NCI-H82 treated with DMSO at 0.1 percent for 48 hours (cell line): Measurements from ENCODE around the gene MACROH2A2.
"Not testable (repeated sequence)": the region's sequence is repeated elsewhere in the genome, so short reads cannot be mapped to it uniquely, and the experiment has no call there.

Experiments
- DNase-seq: peaks from one replicate; lab custom pipeline; 2025; ENCODE audit not compliant: unreplicated experiment; lab: John Stamatoyannopoulos, UW

MACROH2A2 gene

GRCh38 chr10:70148516-70148915, 95.9 kb downstream of the MACROH2A2 start:
- DNase-seq, result no peak

- DNase-seq, result no peak
Observed at GRCh38 chr10:70155255-70155838, 102.7 kb downstream of the MACROH2A2 start.

DNA sequence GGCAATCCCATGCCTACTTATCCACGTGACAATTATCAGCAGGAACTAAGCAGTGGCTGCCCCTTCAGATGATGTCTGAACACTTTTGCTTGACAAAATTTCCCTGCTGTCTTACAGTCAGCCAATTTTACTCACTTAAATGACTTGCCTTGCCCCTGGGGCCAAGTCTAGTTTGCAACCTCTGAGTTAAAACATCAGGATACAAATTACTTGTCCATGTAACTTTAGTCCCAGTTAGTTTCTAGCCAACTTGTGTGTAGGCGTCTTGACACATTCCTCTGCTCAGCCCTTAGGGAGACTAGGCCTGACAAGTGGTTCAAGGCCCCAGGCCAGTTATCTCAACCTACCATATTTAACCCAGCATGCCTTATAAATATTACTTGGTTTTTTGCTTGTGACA, 105.5 kb downstream of the MACROH2A2 start:
- DNase-seq, result no peak

DNA sequence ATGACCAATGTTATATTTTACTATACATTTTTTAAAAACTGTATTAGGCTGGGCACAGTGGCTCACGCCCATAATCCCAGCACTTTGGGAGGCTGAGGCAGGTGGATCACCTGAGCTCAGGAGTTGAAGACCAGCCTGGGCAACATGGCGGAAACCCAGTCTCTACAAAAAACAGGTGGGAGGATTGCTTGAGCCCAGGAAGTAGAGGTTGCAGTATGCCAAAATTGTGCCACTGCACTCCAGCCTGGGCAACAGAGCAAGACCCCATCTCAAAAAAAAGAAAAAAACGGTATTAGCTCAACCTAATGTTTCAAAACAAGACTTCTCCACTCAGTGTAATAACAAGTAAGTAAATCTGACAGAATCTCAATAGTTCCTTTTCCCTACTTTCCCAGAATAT, 106.7 kb downstream of the MACROH2A2 start:
- not testable (repeated sequence) for DNase-seq

DNA sequence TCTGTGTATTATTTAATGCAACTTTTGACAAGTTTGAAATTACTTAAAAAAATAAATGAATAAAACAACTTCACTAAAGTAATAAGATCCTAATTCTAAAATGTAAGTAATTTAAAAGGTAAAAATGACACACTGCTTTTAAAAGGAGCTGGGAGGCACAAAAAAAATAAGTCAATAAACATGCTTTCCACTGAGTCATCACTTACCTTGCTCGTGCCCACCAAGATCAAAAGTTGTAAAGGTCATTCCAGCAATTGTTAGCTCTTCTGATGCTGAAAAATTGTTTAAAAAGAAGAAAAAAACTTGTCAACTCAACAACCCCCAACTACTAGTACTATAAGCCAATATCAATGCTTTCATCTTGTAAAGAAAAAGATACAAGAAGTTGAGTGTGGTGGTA, 108.2 kb downstream of the MACROH2A2 start:
- no peak for DNase-seq
